HG02798 (cell line): ENCODE measurements around the gene ALS2CL.
"Not testable (repeated sequence)": the region's sequence is repeated elsewhere in the genome, so short reads cannot be mapped to it uniquely, and the experiment has no call there.

Experiments used
- ATAC-seq: cut with Tn5 transposase; IDR thresholded peaks from one replicate; pipeline ENCODE4 v1.9.1; 2021; ENCODE audit warnings: mild to moderate bottlenecking; ENCODE audit not compliant: unreplicated experiment, poor library complexity

Gene ALS2CL, protein sequence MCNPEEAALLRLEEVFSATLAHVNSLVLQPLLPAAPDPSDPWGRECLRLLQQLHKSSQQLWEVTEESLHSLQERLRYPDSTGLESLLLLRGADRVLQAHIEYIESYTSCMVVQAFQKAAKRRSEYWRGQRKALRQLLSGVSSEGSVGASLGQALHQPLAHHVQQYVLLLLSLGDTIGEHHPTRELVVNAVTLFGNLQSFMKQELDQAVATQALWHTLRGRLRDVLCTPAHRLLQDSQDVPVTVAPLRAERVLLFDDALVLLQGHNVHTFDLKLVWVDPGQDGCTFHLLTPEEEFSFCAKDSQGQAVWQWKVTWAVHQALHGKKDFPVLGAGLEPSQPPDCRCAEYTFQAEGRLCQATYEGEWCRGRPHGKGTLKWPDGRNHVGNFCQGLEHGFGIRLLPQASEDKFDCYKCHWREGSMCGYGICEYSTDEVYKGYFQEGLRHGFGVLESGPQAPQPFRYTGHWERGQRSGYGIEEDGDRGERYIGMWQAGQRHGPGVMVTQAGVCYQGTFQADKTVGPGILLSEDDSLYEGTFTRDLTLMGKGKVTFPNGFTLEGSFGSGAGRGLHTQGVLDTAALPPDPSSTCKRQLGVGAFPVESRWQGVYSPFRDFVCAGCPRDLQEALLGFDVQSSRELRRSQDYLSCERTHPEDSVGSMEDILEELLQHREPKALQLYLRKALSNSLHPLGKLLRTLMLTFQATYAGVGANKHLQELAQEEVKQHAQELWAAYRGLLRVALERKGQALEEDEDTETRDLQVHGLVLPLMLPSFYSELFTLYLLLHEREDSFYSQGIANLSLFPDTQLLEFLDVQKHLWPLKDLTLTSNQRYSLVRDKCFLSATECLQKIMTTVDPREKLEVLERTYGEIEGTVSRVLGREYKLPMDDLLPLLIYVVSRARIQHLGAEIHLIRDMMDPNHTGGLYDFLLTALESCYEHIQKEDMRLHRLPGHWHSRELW

DNA sequence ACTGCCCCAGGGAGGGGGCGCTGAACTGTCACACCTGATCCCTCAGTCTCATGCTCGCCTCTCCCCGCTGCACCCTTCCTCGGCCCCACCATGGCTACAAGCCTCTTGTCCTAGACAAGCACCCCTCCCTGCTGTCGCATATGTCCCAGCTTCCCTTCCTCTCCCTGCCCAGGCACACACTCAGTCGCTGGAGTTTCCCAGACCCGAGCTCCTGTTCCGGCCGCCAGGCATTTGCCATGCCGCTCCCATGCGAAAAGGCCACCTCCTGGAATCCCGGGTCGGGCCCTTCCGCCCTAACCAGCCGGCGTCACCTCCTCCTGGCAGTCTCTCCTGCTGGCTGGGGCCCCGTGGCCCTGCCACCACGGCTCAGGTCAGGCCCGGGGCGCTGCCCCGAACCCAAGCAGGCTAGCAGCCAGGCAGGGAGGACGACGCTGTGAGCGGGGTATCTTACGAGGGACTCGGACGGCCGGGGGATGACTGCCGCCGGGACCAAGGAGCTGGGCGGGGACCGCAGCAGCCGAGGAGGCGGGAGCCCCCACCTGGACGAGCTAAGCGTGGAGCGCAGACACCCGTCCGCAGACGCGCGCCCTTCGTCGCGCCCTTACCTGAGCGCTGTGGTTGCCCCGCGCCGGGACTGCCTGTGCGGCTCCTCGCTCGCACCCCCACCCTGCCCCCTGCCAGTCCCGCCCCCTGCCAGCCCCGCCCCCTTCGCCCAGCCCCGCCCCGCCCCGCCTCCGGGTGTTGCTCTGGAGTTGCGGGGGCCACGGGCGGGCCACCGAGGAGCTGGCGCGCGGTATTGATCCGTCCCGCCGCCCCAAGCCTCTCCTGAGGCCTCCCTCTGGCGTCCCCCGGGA lies at the start of gene ALS2CL:
Gene ALS2CL, minus strand, starts transcription at position 642 of the 854 bp plus-strand sequence. CDS start 4,239 bp downstream, outside the sequence.
- ATAC-seq, result no peak

DNA sequence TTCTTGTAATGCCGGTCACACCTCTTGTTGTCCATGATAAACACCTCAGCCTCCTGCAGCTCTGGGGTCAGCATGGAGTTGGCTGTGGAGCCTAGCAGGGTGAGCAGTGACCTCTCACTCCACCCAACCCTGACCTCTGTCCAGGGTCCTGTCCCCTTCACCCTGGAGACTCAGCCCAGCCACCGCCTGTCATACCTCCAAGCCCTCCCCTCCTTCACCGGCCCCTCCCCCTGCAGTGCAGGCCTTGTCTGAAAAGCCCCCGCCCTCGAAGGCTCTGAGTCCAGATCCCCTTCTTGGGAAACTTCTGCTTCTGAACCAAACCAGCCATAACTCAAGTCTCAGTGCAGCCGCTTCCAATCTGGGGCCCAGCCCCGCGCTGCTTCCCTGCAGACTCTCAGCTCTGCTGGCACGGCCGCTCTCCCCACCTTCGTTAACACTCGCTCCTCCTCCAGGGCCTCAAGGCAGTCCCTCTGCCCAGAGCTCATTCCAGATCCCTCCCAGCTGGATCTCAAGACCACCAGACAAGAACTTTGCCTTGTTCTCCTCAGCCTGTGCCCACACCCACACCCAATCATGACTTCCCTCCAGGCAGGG lies 49.6 kb upstream of the ALS2CL start:
- no peak for ATAC-seq

DNA sequence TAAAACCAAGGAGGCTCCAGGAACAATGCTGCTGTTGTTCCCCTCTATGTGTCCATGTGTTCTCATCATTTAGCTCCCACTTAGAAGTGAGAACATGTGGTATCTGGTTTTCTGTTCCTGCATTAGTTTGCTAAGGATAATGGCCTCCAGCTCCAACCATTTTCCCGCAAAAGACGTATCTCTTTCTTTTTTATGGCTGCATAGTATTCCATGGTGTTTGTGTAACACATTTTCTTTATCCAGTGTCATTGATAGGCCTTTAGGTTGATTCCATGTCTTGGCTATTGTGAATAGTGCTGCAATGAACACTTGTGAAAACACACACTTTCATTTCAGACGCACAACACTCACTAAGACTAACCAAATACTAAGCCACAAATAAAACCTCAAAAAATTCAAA lies 46.1 kb upstream of the ALS2CL start:
- not testable (repeated sequence) for ATAC-seq

DNA sequence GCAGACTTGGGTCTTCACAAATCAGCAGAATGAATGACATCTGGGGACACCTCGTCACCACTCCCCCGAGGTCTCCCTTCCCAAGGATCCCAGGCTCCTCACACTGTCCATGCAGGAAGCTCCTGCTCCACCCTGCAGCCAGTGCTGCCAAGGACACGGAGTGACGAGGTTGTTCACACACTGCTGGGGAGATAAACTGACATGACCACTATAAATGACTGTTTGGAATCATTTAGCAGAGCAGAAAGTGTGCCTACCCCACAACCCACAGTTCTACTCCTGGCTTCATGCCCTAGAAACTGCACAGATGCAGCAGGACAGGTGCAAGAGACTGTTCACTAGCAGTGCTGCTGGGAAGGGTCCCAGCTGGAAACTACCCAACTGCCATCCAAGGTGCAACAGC lies 43.9 kb upstream of the ALS2CL start:
- ATAC-seq, result no peak

DNA sequence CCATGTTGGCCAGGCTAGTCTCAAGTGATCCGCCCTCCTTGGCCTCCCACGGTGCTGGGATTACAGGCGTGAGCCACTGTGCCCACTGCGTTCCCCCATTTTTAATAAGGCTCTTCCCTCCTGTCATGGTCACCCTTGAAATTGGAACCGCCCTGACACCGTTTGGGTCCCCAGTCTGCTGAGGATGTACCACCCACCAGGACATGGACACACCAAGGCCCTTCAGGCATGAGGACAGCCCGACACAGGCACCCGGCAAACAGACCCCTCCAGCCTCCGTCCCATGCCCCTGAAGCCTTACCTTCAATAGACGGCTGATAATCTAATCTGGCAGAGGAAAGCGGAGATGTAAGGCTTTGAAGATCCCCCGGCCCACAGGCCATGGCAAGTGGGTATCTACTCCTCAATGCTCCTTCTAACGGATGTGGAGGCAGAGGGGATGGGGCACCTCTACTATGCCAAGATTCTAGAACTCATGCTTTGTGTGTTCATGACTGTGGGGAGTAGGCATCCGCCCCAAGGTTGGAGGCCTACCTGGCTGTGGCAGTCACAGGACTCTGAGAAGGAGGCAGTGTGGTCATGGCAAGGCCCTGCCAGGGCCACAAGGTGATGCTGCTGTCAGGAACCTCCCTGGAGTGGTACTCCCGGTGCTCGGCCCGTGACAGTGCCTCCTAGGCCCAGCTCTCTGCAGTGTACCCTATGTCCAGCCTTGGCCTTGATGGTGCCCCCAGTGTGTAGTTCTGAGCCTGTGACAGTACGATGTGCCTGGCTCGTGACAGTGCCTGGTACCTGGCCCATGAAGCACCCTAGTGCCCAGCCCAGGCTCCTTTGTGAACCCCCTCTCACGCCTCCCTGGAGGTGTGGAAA lies 42.8 kb upstream of the ALS2CL start:
- no peak for ATAC-seq

DNA sequence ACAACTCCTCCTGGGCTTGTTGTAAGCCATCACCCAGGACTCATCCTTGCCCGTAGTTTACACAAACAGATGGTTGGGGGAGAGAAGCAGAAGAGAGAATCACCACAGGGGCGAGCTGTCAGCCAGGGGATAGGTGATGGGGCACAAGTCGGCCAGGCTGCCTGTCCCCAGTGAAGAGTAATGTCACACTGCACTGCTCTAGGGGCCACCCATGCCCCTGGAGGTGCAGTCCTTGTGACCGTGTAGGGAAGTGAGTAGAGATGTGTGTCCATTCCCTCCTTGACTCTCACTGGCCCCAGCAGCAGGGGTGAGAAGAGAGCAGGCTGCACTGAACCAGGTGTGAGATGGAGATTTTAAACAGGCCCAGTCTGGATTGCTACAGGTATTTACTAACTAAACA lies 41.3 kb upstream of the ALS2CL start:
- no peak for ATAC-seq

DNA sequence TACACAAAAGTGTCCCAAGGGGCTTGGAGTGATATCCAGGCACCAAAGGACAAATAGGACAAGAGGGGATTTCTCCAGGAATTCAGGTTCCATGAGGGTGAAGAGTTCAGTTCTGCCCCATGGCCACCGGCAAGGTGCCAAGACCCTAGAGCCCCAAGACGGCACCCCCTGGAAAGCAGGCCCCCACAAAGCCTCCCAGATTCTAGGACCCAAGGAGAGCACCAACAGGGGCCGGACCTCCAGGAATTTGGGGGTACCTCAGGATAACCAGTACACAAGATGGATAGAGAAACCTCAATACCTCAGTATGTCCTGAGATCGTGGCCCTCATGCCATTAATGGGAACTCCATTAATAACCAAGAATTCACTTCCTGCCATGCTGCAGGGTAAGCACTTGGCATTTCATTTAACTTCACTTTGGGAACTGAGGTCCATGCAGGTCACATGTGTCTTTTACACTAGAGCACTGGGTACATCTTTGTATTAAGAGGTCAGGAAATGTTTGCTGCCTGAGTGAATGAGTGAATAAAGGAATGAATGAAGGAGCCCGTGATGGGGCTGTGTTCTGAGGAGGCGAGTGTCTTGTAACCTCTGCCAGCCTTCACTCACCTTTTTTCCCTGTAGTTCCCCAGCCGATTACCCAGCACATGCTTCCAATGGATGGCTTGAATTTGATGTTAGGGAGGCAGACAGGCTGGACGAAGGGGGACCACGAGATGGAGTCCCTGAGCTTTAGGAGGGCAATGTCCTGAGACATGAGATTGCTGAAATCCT lies 39.7 kb upstream of the ALS2CL start:
- ATAC-seq, result no peak

DNA sequence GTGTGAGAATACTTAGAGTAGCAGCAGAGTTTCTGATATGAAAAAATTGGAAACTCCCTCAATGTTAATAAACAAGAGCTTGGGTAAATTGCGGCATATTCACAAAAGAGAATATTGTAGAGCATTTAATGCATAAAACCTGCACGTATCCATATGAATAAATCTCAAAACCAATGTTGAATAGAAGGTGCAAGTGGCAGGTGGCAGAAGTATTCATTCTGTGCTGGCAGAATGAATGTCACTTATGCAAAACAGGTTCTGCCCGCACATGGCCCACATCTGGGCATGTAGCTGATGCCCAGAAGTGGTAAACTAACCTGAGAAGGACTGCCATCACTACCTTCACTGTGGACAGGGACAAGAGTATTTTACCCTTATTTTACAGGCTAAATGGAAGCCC lies 38.3 kb upstream of the ALS2CL start:
- no peak for ATAC-seq

DNA sequence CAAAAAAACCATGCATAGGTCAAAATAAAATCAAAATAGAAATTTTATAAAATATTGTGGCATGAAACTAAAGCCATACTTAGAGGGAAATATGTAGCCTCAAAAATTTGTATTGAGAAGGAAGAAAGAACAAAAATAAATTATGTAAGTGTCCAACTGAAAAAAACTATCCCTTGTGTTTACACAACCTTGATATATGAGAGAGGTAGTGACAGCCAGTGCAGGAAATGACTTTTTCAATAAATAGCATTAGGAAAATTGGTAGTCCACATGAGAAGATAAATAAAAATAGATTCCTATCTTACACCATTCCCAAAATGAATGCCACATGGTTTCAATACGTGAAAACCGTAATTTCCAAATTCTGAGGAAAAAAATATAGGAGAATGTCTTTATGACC lies 37.3 kb upstream of the ALS2CL start:
- no peak for ATAC-seq

DNA sequence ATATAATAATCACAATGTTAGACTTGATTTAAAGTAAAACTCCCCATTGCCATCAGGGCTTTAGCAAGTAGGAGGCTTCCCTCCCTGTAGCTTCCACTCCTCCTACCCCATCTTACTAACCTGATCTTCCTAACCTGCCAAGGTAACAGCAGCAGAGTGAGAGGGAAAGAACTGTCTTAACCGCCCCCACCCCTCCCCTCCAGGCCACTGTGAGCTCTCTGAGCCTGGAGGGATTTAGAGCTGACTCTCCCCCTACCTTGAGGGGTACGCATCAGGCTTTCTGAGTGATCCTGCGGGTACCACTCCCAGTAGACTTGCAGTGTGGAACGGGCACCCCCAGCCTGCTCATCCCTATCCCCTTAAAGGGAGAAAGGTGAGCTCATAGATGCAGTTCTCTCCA lies 35.6 kb upstream of the ALS2CL start:
- no peak for ATAC-seq

DNA sequence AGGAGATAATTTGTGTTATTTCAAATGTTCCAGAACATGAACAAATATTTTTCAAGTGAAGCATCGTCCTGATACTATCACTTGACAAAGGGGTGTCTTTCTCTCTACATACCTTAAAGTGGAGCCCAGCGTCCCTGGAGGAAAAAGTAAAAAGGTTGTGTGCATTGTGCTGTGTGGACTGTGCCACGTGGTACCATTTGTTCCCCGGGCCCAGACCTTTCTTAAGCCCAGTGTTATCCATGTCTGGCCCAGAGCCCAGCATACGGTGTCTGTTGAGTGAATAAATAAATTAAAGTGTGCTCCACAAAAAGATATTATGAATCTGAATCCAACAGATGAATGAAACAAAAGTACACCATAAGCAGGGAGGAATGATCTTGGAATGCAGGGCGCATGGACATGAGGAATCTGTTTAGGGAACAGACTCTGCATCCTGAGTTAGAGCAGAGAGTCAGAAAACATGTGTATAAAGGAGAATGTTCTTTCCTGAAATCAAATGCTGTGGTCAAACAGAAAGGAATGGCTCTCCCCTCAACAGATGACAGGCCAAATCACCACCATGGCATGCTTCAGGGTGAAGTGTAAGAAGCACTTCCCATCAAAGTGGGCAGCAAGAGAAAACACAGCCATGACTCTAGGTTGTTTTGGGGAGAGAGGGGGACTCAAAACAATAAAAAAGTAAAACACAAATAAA lies 32.3 kb upstream of the ALS2CL start:
- no peak for ATAC-seq

DNA sequence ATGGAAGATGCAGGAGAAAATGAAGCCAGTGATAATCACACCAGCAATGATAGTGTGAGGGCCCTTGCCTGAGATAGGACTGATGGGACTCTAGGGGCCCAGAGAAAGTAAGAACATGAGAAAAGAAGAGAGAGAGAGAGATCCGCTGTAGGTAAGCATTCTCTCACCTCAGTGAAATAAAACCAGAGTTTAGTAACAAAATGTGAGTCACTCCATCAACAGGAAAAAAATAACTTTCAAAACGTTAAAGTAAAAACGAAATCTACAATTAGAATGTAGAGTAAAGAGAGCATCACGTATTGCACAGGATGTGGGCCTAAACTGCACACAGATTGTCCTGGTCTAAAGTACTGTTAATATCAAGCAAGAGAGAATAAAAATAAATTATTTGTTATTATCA lies 30.9 kb upstream of the ALS2CL start:
- no peak for ATAC-seq

DNA sequence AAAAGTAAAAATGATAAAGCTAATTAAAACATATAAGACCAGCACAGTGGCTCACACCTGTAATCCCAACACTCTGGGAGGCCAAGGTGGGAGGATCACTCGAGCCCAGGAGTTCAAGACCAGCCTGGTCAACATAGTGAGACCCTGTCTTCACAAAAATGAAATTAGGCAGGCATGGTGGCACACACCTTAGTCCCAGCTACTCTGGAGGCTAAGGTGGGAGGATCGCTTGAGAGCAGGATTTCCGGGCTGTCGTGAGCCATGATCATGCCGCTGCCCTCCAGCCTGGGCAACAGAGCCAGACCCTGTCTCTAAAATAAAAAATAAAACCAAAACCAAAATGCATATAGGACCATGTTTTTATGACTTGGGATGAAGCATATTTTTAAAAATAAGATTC lies 29.0 kb upstream of the ALS2CL start:
- no peak for ATAC-seq

DNA sequence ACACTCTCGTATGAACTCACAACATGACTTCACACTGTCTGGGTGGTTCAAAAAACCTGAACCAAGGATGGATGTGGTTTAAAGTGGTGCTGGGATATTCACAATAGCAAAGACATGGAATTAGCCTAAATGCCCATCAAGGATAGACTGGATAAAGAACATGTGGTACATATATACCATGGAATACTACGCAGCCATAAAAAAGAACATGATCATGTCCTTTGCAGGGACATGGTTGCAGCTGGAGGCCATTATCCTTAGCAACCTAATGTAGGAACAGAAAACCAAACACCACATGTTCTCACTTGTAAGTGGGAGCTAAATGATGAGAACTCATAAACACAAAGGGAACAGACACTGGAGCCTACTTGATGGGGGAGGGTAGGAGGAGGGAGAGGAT lies 27.5 kb upstream of the ALS2CL start:
- no peak for ATAC-seq

DNA sequence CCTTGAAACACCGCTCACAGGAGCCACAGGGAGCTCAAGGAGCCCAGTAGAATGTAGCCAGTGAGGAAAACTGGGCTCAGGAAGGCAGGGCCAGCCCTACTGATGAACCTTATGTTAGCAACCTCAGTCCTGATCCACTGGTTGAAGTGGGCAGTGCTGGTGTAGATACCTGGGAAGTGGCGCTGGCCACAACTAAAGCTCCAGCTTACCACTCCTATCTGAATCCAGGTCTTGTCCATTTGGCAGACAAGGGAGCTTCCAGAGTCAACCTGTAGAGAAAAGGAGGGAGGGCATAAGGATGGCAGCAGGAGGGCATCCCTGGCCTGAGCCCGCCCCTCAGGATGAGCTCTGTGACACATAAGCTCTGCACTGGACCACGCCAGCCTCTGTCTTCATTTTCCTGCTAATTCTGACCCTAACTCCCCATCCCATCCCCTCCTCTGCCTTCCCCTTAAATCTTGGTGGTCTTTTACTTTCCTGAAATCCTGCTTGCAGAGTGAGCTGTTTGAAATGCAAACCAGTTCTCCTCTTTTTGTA lies 26.3 kb upstream of the ALS2CL start:
- no peak for ATAC-seq

DNA sequence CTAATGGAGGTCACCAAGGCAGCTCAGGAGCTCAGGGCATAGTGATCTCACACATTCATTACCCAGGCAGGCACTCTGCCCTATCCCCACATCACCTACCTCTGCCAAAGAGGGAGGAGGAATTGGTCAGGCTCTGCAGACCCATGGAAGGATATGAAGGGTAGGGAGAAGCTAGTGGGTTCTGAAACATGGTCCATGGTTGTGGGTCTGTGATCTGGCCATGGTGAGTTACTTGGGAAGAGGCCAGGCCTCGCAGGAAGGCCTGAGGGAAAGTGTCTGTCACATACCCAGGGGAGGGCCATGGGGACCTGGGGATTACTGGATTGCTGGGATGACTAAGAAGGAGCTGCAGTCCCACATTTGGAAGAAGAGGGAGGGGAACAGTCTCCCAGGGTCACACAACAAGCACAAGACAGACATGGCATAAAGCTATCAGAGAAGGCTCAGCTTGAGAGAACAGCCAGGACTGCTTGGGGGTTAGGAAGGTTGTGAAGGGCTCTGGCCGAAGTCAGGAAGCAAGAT lies 25.6 kb upstream of the ALS2CL start:
- ATAC-seq, result no peak
